GM21619 (cell line): ENCODE data around the gene HSPB9.

Experiments
- ATAC-seq: cut with Tn5 transposase; IDR thresholded peaks from one replicate; pipeline ENCODE4 v1.9.1; 2021; ENCODE audit not compliant: unreplicated experiment

Gene HSPB9

GRCh38 chr17:42122371-42123303, at the start of gene HSPB9:
Gene HSPB9 (plus strand): TSS chr17:42122804. CDS start chr17:42122851, 47 bp downstream.
- ATAC-seq = no peak

GRCh38 chr17:42075789-42076188, 46.8 kb upstream of the HSPB9 start:
- no peak for ATAC-seq

GRCh38 chr17:42076797-42077559, 45.6 kb upstream of the HSPB9 start:
- no peak for ATAC-seq

GRCh38 chr17:42077755-42078154, 44.8 kb upstream of the HSPB9 start:
- no peak for ATAC-seq

- ATAC-seq = no peak
Observed at GRCh38 chr17:42078396-42079043, 44.1 kb upstream of the HSPB9 start.

GRCh38 chr17:42079541-42079940, 43.1 kb upstream of the HSPB9 start:
- ATAC-seq = no peak

- ATAC-seq = no peak
Observed at GRCh38 chr17:42081516-42082129, 41.0 kb upstream of the HSPB9 start.

- no peak for ATAC-seq
Observed at GRCh38 chr17:42087042-42087701, 35.4 kb upstream of the HSPB9 start.

- ATAC-seq = no peak
Observed at GRCh38 chr17:42087736-42088705, 34.6 kb upstream of the HSPB9 start.

- ATAC-seq = no peak
Observed at GRCh38 chr17:42088736-42089135, 33.9 kb upstream of the HSPB9 start.

GRCh38 chr17:42090964-42091790, 31.4 kb upstream of the HSPB9 start:
- no peak for ATAC-seq

- no peak for ATAC-seq
Observed at GRCh38 chr17:42092939-42093338, 29.7 kb upstream of the HSPB9 start.

GRCh38 chr17:42094375-42095069, 28.1 kb upstream of the HSPB9 start:
- ATAC-seq = no peak

GRCh38 chr17:42096360-42097111, 26.1 kb upstream of the HSPB9 start:
- no peak for ATAC-seq

GRCh38 chr17:42097691-42098631, 24.6 kb upstream of the HSPB9 start, which contains the start of gene ZNF385C:
Gene ZNF385C (minus strand): TSS chr17:42098473. CDS start chr17:42063056, 35,417 bp downstream.
- no peak for ATAC-seq
